Loucy (cell line): Measurements from ENCODE around the gene SMCO3.

Source experiments
- H2AFZ ChIP-seq: fragments of 200-600 bp; sonication (generic); 2 replicates; pipeline ENCODE4 v1.6.0; 2016; ENCODE audit warnings: antibody characterized with exemption, mild to moderate bottlenecking, low read length, moderate library complexity
- H3F3A ChIP-seq: fragments of 200-600 bp; 2 replicates; pipeline ENCODE4 v1.6.0; 2016; ENCODE audit warnings: antibody characterized with exemption, low read depth, mild to moderate bottlenecking
- H3K27me3 ChIP-seq: fragments of 200-600 bp; sonication (generic); 2 replicates; pipeline ENCODE4 v1.6.1; 2014; ENCODE audit warnings: low read length, mild to moderate bottlenecking; ENCODE audit not compliant: insufficient read depth, poor library complexity, severe bottlenecking
- H3K36me3 ChIP-seq: fragments of 200-600 bp; sonication (generic); 2 replicates; pipeline ENCODE4 v1.6.1; 2016; ENCODE audit warnings: low read length; ENCODE audit not compliant: insufficient read depth
- H3K4me1 ChIP-seq: fragments of 200-600 bp; sonication (generic); 2 replicates; pipeline ENCODE4 v1.5.1; 2014; ENCODE audit warnings: low read length, mild to moderate bottlenecking; ENCODE audit not compliant: insufficient read depth, poor library complexity, severe bottlenecking
- H3K4me2 ChIP-seq: fragments of 200-600 bp; sonication (generic); 2 replicates; pipeline ENCODE4 v1.6.0; 2014; ENCODE audit warnings: antibody characterized with exemption, low read length, low read depth, mild to moderate bottlenecking; ENCODE audit not compliant: poor library complexity, severe bottlenecking
- H3K4me3 ChIP-seq: fragments of 200-600 bp; sonication (generic); 2 replicates; pipeline ENCODE4 v1.5.1; 2014; ENCODE audit warnings: low read length, mild to moderate bottlenecking, mixed read lengths; ENCODE audit not compliant: poor library complexity, severe bottlenecking
- H3K79me2 ChIP-seq: fragments of 200-600 bp; sonication (generic); 2 replicates; pipeline ENCODE4 v1.6.1; 2014; ENCODE audit warnings: low read length; ENCODE audit not compliant: insufficient read depth
- H3K9ac ChIP-seq: fragments of 200-600 bp; sonication (generic); 2 replicates; pipeline ENCODE4 v1.6.0; 2014; ENCODE audit warnings: mild to moderate bottlenecking, low read depth, low read length, moderate library complexity; ENCODE audit not compliant: poor library complexity, severe bottlenecking
- H3K9me2 ChIP-seq: fragments of 200-600 bp; sonication (generic); replicated peaks from 2 replicates; pipeline ENCODE4 v1.6.1; 2016; ENCODE audit warnings: low read depth, low read length, mixed read lengths
- H3K9me3 ChIP-seq: fragments of 200-600 bp; sonication (generic); 2 replicates; pipeline ENCODE4 v1.6.1; 2014; ENCODE audit warnings: mild to moderate bottlenecking, antibody characterized with exemption, low read length, low read depth; ENCODE audit not compliant: insufficient read depth
- H4K20me1 ChIP-seq: fragments of 200-600 bp; sonication (generic); 2 replicates; pipeline ENCODE4 v1.6.0; 2014; ENCODE audit warnings: antibody characterized with exemption, low read length, mild to moderate bottlenecking; ENCODE audit not compliant: insufficient read depth, poor library complexity, severe bottlenecking
- EZH2phosphoT487 ChIP-seq: fragments of 200-600 bp; IDR thresholded peaks from 2 replicates; pipeline ENCODE4 v1.6.1; 2018; ENCODE audit warnings: antibody characterized with exemption, mild to moderate bottlenecking, moderate library complexity, borderline replicate concordance
- TF ChIP-seq, protein P1 (sequence below): fragments of 200-600 bp; sonication (generic); conservative IDR thresholded peaks from 2 replicates; pipeline ENCODE4 v1.5.1; 2014; ENCODE audit warnings: mild to moderate bottlenecking, antibody characterized with exemption, low read length

The SMCO3 gene

DNA sequence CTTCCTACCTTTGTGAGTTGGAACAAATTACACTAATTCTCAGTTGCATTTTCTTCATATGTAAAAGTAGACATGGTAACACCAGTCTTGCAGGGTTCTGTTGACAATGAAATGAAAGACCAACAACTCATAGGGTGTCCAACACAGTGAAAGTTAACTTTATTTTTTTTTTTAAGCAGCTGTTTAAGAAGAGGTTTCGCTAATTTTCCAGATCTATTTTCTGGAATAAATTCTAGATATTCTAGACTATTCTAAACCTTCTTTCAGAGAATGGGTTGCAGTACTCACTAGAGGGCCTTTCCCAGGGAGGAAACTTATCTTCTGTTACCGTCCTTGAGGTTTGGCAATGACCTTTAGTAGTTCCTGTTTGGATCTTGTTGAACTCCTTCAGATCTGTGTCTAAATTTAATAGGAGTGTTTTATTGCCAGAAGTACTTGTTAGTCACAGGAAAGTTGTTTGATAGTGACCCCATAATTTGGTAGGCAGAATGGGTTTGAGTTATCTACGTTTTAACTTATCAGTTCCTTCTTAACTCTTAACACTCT is 32.1 kb upstream of the SMCO3 start:
- H3K9ac ChIP-seq, result no peak overlapping the region
- H3K4me1 ChIP-seq, result peaks cover 16% of the 10 kb centered on the region
- H3K27me3 ChIP-seq, result no peaks in the 10 kb centered on the region
- H3K36me3 ChIP-seq, result no peaks in the 10 kb centered on the region
- H4K20me1 ChIP-seq, result no peaks in the 10 kb centered on the region
- no peak overlapping the region for H3K4me3 ChIP-seq
- H3K4me2 ChIP-seq, result peak overlapping the region; percentile 19
- TF ChIP-seq EZH2phosphoT487, result no peak
- TF ChIP-seq, protein P1, sequence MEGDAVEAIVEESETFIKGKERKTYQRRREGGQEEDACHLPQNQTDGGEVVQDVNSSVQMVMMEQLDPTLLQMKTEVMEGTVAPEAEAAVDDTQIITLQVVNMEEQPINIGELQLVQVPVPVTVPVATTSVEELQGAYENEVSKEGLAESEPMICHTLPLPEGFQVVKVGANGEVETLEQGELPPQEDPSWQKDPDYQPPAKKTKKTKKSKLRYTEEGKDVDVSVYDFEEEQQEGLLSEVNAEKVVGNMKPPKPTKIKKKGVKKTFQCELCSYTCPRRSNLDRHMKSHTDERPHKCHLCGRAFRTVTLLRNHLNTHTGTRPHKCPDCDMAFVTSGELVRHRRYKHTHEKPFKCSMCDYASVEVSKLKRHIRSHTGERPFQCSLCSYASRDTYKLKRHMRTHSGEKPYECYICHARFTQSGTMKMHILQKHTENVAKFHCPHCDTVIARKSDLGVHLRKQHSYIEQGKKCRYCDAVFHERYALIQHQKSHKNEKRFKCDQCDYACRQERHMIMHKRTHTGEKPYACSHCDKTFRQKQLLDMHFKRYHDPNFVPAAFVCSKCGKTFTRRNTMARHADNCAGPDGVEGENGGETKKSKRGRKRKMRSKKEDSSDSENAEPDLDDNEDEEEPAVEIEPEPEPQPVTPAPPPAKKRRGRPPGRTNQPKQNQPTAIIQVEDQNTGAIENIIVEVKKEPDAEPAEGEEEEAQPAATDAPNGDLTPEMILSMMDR, result peak; percentile 42
- H3K9me2 ChIP-seq, result no peaks in the 10 kb centered on the region
- H3F3A ChIP-seq, result no peaks in the 10 kb centered on the region
- H3K9me3 ChIP-seq, result no peaks in the 10 kb centered on the region
- no peaks in the 10 kb centered on the region for H3K79me2 ChIP-seq
- H2AFZ ChIP-seq, result peak overlapping the region; percentile 58; the same call in 1 of the 2 replicates

GRCh38 chr12:14845350-14845750 is 31.4 kb upstream of the SMCO3 start:
- Histone ChIP-seq H3K9me2 (no peaks in the 10 kb centered on the region), H3K9me3 (no peaks in the 10 kb centered on the region), H3K79me2 (no peaks in the 10 kb centered on the region), H3K4me3 (no peak overlapping the region), H3K4me1 (peaks cover 16% of the 10 kb centered on the region), H3K36me3 (no peaks in the 10 kb centered on the region), H3K27me3 (no peaks in the 10 kb centered on the region), H3K9ac (no peak overlapping the region), H3F3A (no peaks in the 10 kb centered on the region), H3K4me2 (no peak overlapping the region), H2AFZ (peak overlapping the region; percentile 58), H4K20me1 (no peaks in the 10 kb centered on the region)
- TF ChIP-seq EZH2phosphoT487, result no peak
- TF ChIP-seq, protein P1, result peak; percentile 95

DNA sequence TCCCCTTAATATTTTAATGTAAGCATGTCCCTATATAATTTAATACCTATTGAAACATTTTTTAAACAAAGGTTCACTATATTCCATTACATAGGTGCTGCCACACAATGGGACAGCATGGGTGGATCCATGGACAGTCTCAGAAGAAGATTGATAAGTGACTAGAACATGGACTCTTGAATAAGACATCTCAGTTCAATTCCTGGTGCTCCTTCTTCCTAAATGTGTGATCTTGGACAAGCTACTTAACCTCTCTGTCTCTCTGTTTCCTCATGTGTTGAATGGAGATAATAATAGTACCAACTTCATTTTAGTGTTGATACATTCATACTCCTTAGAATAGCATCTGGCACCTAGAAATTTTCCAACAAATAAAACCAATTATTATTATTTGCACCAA is 30.4 kb upstream of the SMCO3 start:
- Histone ChIP-seq H3K9me2 (no peaks in the 10 kb centered on the region), H2AFZ (no peak overlapping the region), H3K4me3 (no peak overlapping the region), H3F3A (no peaks in the 10 kb centered on the region), H3K79me2 (no peaks in the 10 kb centered on the region), H3K4me2 (no peak overlapping the region), H3K9ac (no peak overlapping the region), H4K20me1 (no peaks in the 10 kb centered on the region), H3K9me3 (no peaks in the 10 kb centered on the region), H3K4me1 (peaks cover 16% of the 10 kb centered on the region), H3K36me3 (no peaks in the 10 kb centered on the region), H3K27me3 (peaks cover 4% of the 10 kb centered on the region)
- TF ChIP-seq EZH2phosphoT487, result no peak
- TF ChIP-seq, protein P1, result no peak
